Left ventricle myocardium inferior (tissue), 1 donor: ENCODE measurements around the gene SCFD2. TPM values are rescaled to one million over a fixed set of nuclear protein-coding genes. Genes with fewer than 3 reads are reported as not detected.

Experiments used
- DNase-seq: peaks from one replicate; pipeline ENCODE4 v3.0.0-alpha.2; 2020
- H3K27ac ChIP-seq: fragments of 200-600 bp; replicated peaks from 2 replicates; pipeline ENCODE4 v1.8.0; 2021
- H3K27me3 ChIP-seq: fragments of 200-600 bp; 2 replicates; pipeline ENCODE4 v1.8.0; 2021; ENCODE audit warnings: low read depth
- H3K36me3 ChIP-seq: fragments of 200-600 bp; 2 replicates; pipeline ENCODE4 v1.8.0; 2021
- H3K4me1 ChIP-seq: fragments of 200-600 bp; 2 replicates; pipeline ENCODE4 v1.8.0; 2021
- H3K4me3 ChIP-seq: fragments of 200-600 bp; 2 replicates; pipeline ENCODE4 v1.8.0; 2021; ENCODE audit warnings: mild to moderate bottlenecking, moderate library complexity
- H3K9me3 ChIP-seq: fragments of 200-600 bp; replicated peaks from 2 replicates; pipeline ENCODE4 v1.8.0; 2021
- CTCF ChIP-seq: fragments of 200-600 bp; IDR thresholded peaks from 2 replicates; pipeline ENCODE4 v1.8.0; 2021; ENCODE audit warnings: antibody characterized with exemption, mild to moderate bottlenecking, borderline replicate concordance
- intact Hi-C: fragments of 100-400 bp; cut with micrococcal nuclease; formaldehyde crosslinking; loops from one replicate; pipeline ENCODE4 v1.11.0; 2022
- total RNA-seq: library from RNA; stranded (reverse); fragmentation: NEBNext Ultra II Directional; extraction: Animal tissue kit (Norgen Biotek cat#: 25700); gene quantifications from one replicate; pipeline ENCODE4 v1.2.1, GENCODE V29; 2021
- donor health status: DM: no; HTN: yes; CAD: no; lungs with severe emphysema.

The SCFD2 gene
- total RNA-seq, 1 donor from 2014 or later = 9.3 TPM

GRCh38 chr4:52942936-52943335 is 422.9 kb downstream of the SCFD2 start:
- Histone ChIP-seq H3K4me3 (no peak overlapping the region), H3K27me3 (no peaks in the 10 kb centered on the region), H3K27ac (peak overlapping the region; percentile 84), H3K4me1 (peaks cover 60% of the 10 kb centered on the region), H3K36me3 (no peaks in the 10 kb centered on the region), H3K9me3 (no peaks in the 10 kb centered on the region)
- intact Hi-C loops = no loop called here
- TF ChIP-seq CTCF = no peak
- no peak for DNase-seq

GRCh38 chr4:52941450-52941849 is 424.4 kb downstream of the SCFD2 start:
- no peak for DNase-seq
- TF ChIP-seq CTCF = no peak
- H3K4me1 ChIP-seq = peaks cover 53% of the 10 kb centered on the region
- no peak overlapping the region for H3K27ac ChIP-seq
- H3K27me3 ChIP-seq = no peaks in the 10 kb centered on the region
- no peaks in the 10 kb centered on the region for H3K9me3 ChIP-seq
- H3K36me3 ChIP-seq = no peaks in the 10 kb centered on the region
- intact Hi-C loops = no loop called here
- H3K4me3 ChIP-seq = no peak overlapping the region

GRCh38 chr4:52939739-52940138 is 426.1 kb downstream of the SCFD2 start:
- Histone ChIP-seq H3K9me3 (no peaks in the 10 kb centered on the region), H3K4me3 (no peak overlapping the region), H3K27me3 (no peaks in the 10 kb centered on the region), H3K36me3 (no peaks in the 10 kb centered on the region), H3K27ac (no peak overlapping the region), H3K4me1 (peaks cover 37% of the 10 kb centered on the region)
- DNase-seq = no peak
- intact Hi-C loops = no loop called here
- TF ChIP-seq CTCF = no peak

GRCh38 chr4:52939325-52939724 is 426.5 kb downstream of the SCFD2 start:
- TF ChIP-seq CTCF = no peak
- peaks cover 37% of the 10 kb centered on the region for H3K4me1 ChIP-seq
- intact Hi-C loops = no loop called here

GRCh38 chr4:52937829-52938228 is 428.0 kb downstream of the SCFD2 start:
- Histone ChIP-seq H3K9me3 (no peaks in the 10 kb centered on the region), H3K36me3 (no peaks in the 10 kb centered on the region), H3K4me1 (peaks cover 25% of the 10 kb centered on the region), H3K27ac (no peak overlapping the region), H3K4me3 (no peak overlapping the region), H3K27me3 (no peaks in the 10 kb centered on the region)
- no peak for TF ChIP-seq CTCF
- no peak for DNase-seq
- intact Hi-C loops = no loop called here

More at GRCh38 chr4:52939325-52939724, 426.5 kb downstream of the SCFD2 start:
- H3K27me3 ChIP-seq = no peaks in the 10 kb centered on the region
- no peaks in the 10 kb centered on the region for H3K9me3 ChIP-seq
- no peaks in the 10 kb centered on the region for H3K36me3 ChIP-seq
- no peak overlapping the region for H3K4me3 ChIP-seq
- DNase-seq = no peak
- H3K27ac ChIP-seq = no peak overlapping the region

- no peak for TF ChIP-seq CTCF
- Histone ChIP-seq H3K36me3 (no peaks in the 10 kb centered on the region), H3K27ac (no peak overlapping the region), H3K9me3 (no peaks in the 10 kb centered on the region), H3K27me3 (no peaks in the 10 kb centered on the region), H3K4me3 (no peak overlapping the region), H3K4me1 (peaks cover 14% of the 10 kb centered on the region)
- DNase-seq = no peak
- intact Hi-C loops = no loop called here
Observed at GRCh38 chr4:52936729-52937128, 429.1 kb downstream of the SCFD2 start.
